ENCODE results near the gene NCOR1. TPM values are rescaled to one million over a fixed set of nuclear protein-coding genes. Genes with fewer than 3 reads are reported as not detected.
"Not testable (repeated sequence)": the region's sequence is repeated elsewhere in the genome, so short reads cannot be mapped to it uniquely, and the experiment has no call there.

Gene NCOR1
- total and polyA plus RNA-seq, 2 experiments from 2014 or later = 50.6 to 95.7 TPM

GRCh38 chr17:16215002-16215272 lies 397 bp downstream of the NCOR1 start:
- Histone ChIP-seq H3K4me1 (ENCODE audit: insufficient read depth) (peaks cover 34% of the 10 kb centered on the region), H4K20me1 (ENCODE audit: insufficient read depth) (no peaks in the 10 kb centered on the region), H3K9me2 (ENCODE audit: insufficient read depth) (no peaks in the 10 kb centered on the region), H3K9ac (peak overlapping the region; percentile 95), H3K4me2 (ENCODE audit: unreplicated experiment) (peak overlapping the region; percentile 94), H3K4me3 (peak overlapping the region; percentile 84), H3K36me3 (ENCODE audit: low read depth) (no peaks in the 10 kb centered on the region), H3F3A (ENCODE audit: insufficient read depth) (peaks cover 28% of the 10 kb centered on the region), H3K27ac (peak overlapping the region; percentile 95), H3K27me3 (replicated peaks; ENCODE audit: insufficient read depth) (no peaks in the 10 kb centered on the region), H3K9me3 (ENCODE audit: low read depth) (no peaks in the 10 kb centered on the region), H2AFZ (peak overlapping the region; percentile 79), H3K79me2 (ENCODE audit: insufficient read depth) (peaks cover 100% of the 10 kb centered on the region)
- WGBS, 2 experiments (ENCODE audit: low coverage in 1 of 2, low lambda C conversion rate in 2 of 2, missing lambda C conversion rate in 2 of 2) = 1% methylated on average over 18 to 27 of the region's 27 CpGs
- in situ Hi-C loops (cut with MboI) = no loop called here
- DNase-seq = peak; percentile 68
- no peak for TF ChIP-seq EZH2 (IDR thresholded peaks at IDR 0.05; ENCODE audit: insufficient read depth, poor library complexity, severe bottlenecking)
- no peak for TF ChIP-seq EZH2phosphoT487 (IDR thresholded peaks at IDR 0.05; ENCODE audit: insufficient read depth, low read depth)

- H3K79me2 ChIP-seq (ENCODE audit: insufficient read depth) = peaks cover 100% of the 10 kb centered on the region
- peak overlapping the region; percentile 79 for H2AFZ ChIP-seq
- no peaks in the 10 kb centered on the region for H3K9me3 ChIP-seq (ENCODE audit: low read depth)
- TF ChIP-seq EZH2 (IDR thresholded peaks at IDR 0.05; ENCODE audit: insufficient read depth, poor library complexity, severe bottlenecking) (no peak), EZH2phosphoT487 (IDR thresholded peaks at IDR 0.05; ENCODE audit: insufficient read depth, low read depth) (no peak)
- H3K27me3 ChIP-seq (replicated peaks; ENCODE audit: insufficient read depth) = no peaks in the 10 kb centered on the region
- 1% methylated on average over 16 of the region's 16 CpGs for WGBS, 2 experiments (ENCODE audit: low coverage in 1 of 2, low lambda C conversion rate in 2 of 2, missing lambda C conversion rate in 2 of 2)
- H3K9me2 ChIP-seq (ENCODE audit: insufficient read depth) = no peaks in the 10 kb centered on the region
- peak; percentile 46 for DNase-seq
- peak overlapping the region; percentile 95 for H3K27ac ChIP-seq
- H3K4me2 ChIP-seq (ENCODE audit: unreplicated experiment) = peak overlapping the region; percentile 94
- H3K4me3 ChIP-seq = peak overlapping the region; percentile 84
- H3K4me1 ChIP-seq (ENCODE audit: insufficient read depth) = peaks cover 34% of the 10 kb centered on the region
- in situ Hi-C loops (cut with MboI) = no loop called here
- H4K20me1 ChIP-seq (ENCODE audit: insufficient read depth) = no peaks in the 10 kb centered on the region
- H3K36me3 ChIP-seq (ENCODE audit: low read depth) = no peaks in the 10 kb centered on the region
- peaks cover 28% of the 10 kb centered on the region for H3F3A ChIP-seq (ENCODE audit: insufficient read depth)
- peak overlapping the region; percentile 95 for H3K9ac ChIP-seq
These were observed 938 bp downstream of the NCOR1 start for GRCh38 chr17:16214190-16215001.

- Histone ChIP-seq H3K4me3 (0 out of 2 replicates have a peak overlapping the region, but pooled peaks have one; percentile 84), H3K9ac (no peak overlapping the region), H3K9me3 (ENCODE audit: low read depth) (no peaks in the 10 kb centered on the region), H3K36me3 (ENCODE audit: low read depth) (0 out of 2 replicates have a peak, but pooled peaks cover 2% of the 10 kb centered on the region), H3K4me1 (ENCODE audit: insufficient read depth) (peaks cover 37% of the 10 kb centered on the region), H3F3A (ENCODE audit: insufficient read depth) (peaks cover 28% of the 10 kb centered on the region), H3K27me3 (replicated peaks; ENCODE audit: insufficient read depth) (no peaks in the 10 kb centered on the region), H3K27ac (no peak overlapping the region), H3K9me2 (ENCODE audit: insufficient read depth) (no peaks in the 10 kb centered on the region), H3K4me2 (ENCODE audit: unreplicated experiment) (peak overlapping the region; percentile 94), H3K79me2 (ENCODE audit: insufficient read depth) (peaks cover 100% of the 10 kb centered on the region), H2AFZ (no peak overlapping the region), H4K20me1 (ENCODE audit: insufficient read depth) (no peaks in the 10 kb centered on the region)
- in situ Hi-C loops (cut with MboI) = no loop called here
- WGBS, 2 experiments (ENCODE audit: low coverage in 1 of 2, low lambda C conversion rate in 2 of 2, missing lambda C conversion rate in 2 of 2) = 96 to 99% methylated on average over 6 of the region's 6 CpGs
- DNase-seq = no peak
- no peak for TF ChIP-seq EZH2phosphoT487 (IDR thresholded peaks at IDR 0.05; ENCODE audit: insufficient read depth, low read depth)
These were observed 2.5 kb downstream of the NCOR1 start for GRCh38 chr17:16212793-16213192.

- no peaks in the 10 kb centered on the region for H4K20me1 ChIP-seq (ENCODE audit: insufficient read depth)
- H3K9me2 ChIP-seq (ENCODE audit: insufficient read depth) = no peaks in the 10 kb centered on the region
- no peaks in the 10 kb centered on the region for H3K9me3 ChIP-seq (ENCODE audit: low read depth)
- H3F3A ChIP-seq (ENCODE audit: insufficient read depth) = peaks cover 25% of the 10 kb centered on the region
- H3K4me3 ChIP-seq = no peak overlapping the region
- TF ChIP-seq EZH2 (IDR thresholded peaks at IDR 0.05; ENCODE audit: insufficient read depth, poor library complexity, severe bottlenecking) = no peak
- no peak for TF ChIP-seq EZH2phosphoT487 (IDR thresholded peaks at IDR 0.05; ENCODE audit: insufficient read depth, low read depth)
- peaks cover 100% of the 10 kb centered on the region for H3K79me2 ChIP-seq (ENCODE audit: insufficient read depth)
- no peak overlapping the region for H3K27ac ChIP-seq
- no peaks in the 10 kb centered on the region for H3K27me3 ChIP-seq (replicated peaks; ENCODE audit: insufficient read depth)
- no peak overlapping the region for H3K9ac ChIP-seq
- DNase-seq = peak; percentile 21
- H3K4me1 ChIP-seq (ENCODE audit: insufficient read depth) = peaks cover 33% of the 10 kb centered on the region
- 69 to 72% methylated on average over 3 of the region's 3 CpGs for WGBS, 2 experiments (ENCODE audit: low coverage in 1 of 2, low lambda C conversion rate in 2 of 2, missing lambda C conversion rate in 2 of 2)
- 0 out of 2 replicates have a peak, but pooled peaks cover 2% of the 10 kb centered on the region for H3K36me3 ChIP-seq (ENCODE audit: low read depth)
- H3K4me2 ChIP-seq (ENCODE audit: unreplicated experiment) = no peak overlapping the region
- no peak overlapping the region for H2AFZ ChIP-seq
- in situ Hi-C loops (cut with MboI) = no loop called here
These were observed 3.7 kb downstream of the NCOR1 start for GRCh38 chr17:16211590-16211989.

GRCh38 chr17:16204763-16205162 lies 10.6 kb downstream of the NCOR1 start:
- 76 to 78% methylated on average over 6 of the region's 6 CpGs for WGBS, 2 experiments (ENCODE audit: low coverage in 1 of 2, low lambda C conversion rate in 2 of 2, missing lambda C conversion rate in 2 of 2)
- not testable (repeated sequence) for H3K27ac ChIP-seq

GRCh38 chr17:16202554-16203500 lies 12.5 kb downstream of the NCOR1 start:
- H3K36me3 ChIP-seq (ENCODE audit: low read depth); in situ Hi-C loops (cut with MboI); H3F3A ChIP-seq (ENCODE audit: insufficient read depth); H3K9me3 ChIP-seq (ENCODE audit: low read depth); H3K9me2 ChIP-seq (ENCODE audit: insufficient read depth); H4K20me1 ChIP-seq (ENCODE audit: insufficient read depth); H3K27me3 ChIP-seq (replicated peaks; ENCODE audit: insufficient read depth): not testable (repeated sequence)
- peak overlapping the region; percentile 26 for H3K4me2 ChIP-seq (ENCODE audit: unreplicated experiment)
- peak overlapping the region; percentile 66 for H3K27ac ChIP-seq
- WGBS, 2 experiments (ENCODE audit: low coverage in 1 of 2, low lambda C conversion rate in 2 of 2, missing lambda C conversion rate in 2 of 2) = 34 to 39% methylated on average over 5 of the region's 5 CpGs
- peaks cover 100% of the 10 kb centered on the region for H3K79me2 ChIP-seq (ENCODE audit: insufficient read depth)
- peak overlapping the region; percentile 52 for H3K9ac ChIP-seq
- peak overlapping the region; percentile 35 for H2AFZ ChIP-seq
- DNase-seq = peak; percentile 43
- H3K4me1 ChIP-seq (ENCODE audit: insufficient read depth) = peaks cover 17% of the 10 kb centered on the region
- H3K4me3 ChIP-seq = 0 out of 2 replicates have a peak overlapping the region, but pooled peaks have one; percentile 10

More at GRCh38 chr17:16204763-16205162, 10.6 kb downstream of the NCOR1 start:
- H3K27me3 ChIP-seq (replicated peaks; ENCODE audit: insufficient read depth); H4K20me1 ChIP-seq (ENCODE audit: insufficient read depth); DNase-seq; H3K9me2 ChIP-seq (ENCODE audit: insufficient read depth); H3K9ac ChIP-seq; H3K9me3 ChIP-seq (ENCODE audit: low read depth); in situ Hi-C loops (cut with MboI); H3K36me3 ChIP-seq (ENCODE audit: low read depth); H3K4me3 ChIP-seq; H2AFZ ChIP-seq; H3K4me2 ChIP-seq (ENCODE audit: unreplicated experiment); H3F3A ChIP-seq (ENCODE audit: insufficient read depth): not testable (repeated sequence)
- Histone ChIP-seq H3K79me2 (ENCODE audit: insufficient read depth) (peaks cover 100% of the 10 kb centered on the region), H3K4me1 (ENCODE audit: insufficient read depth) (peaks cover 23% of the 10 kb centered on the region)

Measured in GM23248 (cell line).